22Rv1 (cell line): ENCODE measurements around the gene NBDY.
"Not testable (repeated sequence)": the region's sequence is repeated elsewhere in the genome, so short reads cannot be mapped to it uniquely, and the experiment has no call there.

Experiments used
- H3K27ac ChIP-seq: fragments of 450-650 bp; 2 replicates; pipeline ENCODE4 v1.5.1; 2017
- ZFX ChIP-seq: fragments of 450-650 bp; IDR thresholded peaks from 2 replicates; pipeline ENCODE4 v1.6.1; 2017; ENCODE audit warnings: antibody characterized with exemption, borderline replicate concordance
- TF ChIP-seq, protein P1 (sequence below): fragments of 450-650 bp; IDR thresholded peaks from 2 replicates; pipeline ENCODE4 v1.5.1; 2017; ENCODE audit warnings: mild to moderate bottlenecking

NBDY gene, protein sequence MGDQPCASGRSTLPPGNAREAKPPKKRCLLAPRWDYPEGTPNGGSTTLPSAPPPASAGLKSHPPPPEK

DNA sequence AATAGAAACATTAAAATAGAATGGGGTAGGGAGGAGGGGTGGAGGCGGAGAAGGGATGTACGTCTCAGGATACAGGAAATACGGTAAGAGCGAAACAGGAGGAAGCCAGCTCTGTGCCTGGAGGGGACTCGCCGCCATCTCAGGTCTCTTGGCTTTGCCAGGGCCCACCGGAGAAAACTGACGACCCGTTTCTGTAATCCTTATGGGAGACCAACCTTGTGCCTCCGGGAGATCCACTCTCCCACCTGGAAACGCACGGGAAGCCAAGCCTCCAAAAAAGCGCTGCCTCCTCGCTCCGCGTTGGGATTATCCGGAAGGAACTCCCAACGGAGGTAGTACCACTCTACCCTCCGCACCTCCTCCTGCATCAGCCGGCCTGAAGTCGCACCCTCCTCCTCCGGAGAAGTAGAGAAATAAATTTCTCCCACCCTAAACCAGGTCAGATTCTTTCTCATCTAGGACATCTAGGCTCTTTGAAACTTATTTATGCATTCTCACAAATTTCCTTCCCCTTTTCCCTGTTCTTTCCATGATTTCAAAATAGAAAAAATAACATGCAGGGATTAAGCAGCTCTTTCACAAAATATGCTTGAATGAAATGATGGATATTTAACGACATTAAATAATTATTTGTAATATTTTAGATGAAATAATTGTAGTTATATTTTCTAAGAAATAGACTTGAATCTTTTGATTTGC, at the start of gene NBDY:
Gene NBDY, plus strand, starts transcription at position 92 of the 699 bp plus-strand sequence. Its CDS starts 111 bp downstream, at position 203.
- H3K27ac ChIP-seq = peak within 1 kb of the TSS; percentile 57
- TF ChIP-seq, protein P1, sequence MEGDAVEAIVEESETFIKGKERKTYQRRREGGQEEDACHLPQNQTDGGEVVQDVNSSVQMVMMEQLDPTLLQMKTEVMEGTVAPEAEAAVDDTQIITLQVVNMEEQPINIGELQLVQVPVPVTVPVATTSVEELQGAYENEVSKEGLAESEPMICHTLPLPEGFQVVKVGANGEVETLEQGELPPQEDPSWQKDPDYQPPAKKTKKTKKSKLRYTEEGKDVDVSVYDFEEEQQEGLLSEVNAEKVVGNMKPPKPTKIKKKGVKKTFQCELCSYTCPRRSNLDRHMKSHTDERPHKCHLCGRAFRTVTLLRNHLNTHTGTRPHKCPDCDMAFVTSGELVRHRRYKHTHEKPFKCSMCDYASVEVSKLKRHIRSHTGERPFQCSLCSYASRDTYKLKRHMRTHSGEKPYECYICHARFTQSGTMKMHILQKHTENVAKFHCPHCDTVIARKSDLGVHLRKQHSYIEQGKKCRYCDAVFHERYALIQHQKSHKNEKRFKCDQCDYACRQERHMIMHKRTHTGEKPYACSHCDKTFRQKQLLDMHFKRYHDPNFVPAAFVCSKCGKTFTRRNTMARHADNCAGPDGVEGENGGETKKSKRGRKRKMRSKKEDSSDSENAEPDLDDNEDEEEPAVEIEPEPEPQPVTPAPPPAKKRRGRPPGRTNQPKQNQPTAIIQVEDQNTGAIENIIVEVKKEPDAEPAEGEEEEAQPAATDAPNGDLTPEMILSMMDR = no peak
- no peak for TF ChIP-seq ZFX

DNA sequence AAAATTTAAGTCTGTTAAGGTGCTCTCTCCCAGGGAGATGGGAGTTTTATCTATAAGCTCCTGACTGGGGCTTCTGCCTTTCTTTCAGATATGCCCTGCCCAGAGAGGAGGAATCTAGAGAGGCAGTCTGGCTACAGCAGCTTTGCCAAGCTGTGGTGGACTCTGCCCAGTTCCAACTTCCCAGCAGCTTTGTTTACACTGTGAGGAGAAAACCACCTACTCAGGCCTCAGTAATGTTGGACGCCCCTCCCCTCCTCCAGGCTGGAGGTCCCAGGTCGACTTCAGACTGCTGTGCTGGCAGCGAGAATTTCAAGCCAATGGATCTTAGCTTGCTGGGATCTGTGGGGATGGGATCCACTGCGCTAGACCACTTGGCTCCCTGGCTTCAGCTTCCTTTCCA, 24.5 kb upstream of the NBDY start:
- H3K27ac ChIP-seq = not testable (repeated sequence)

DNA sequence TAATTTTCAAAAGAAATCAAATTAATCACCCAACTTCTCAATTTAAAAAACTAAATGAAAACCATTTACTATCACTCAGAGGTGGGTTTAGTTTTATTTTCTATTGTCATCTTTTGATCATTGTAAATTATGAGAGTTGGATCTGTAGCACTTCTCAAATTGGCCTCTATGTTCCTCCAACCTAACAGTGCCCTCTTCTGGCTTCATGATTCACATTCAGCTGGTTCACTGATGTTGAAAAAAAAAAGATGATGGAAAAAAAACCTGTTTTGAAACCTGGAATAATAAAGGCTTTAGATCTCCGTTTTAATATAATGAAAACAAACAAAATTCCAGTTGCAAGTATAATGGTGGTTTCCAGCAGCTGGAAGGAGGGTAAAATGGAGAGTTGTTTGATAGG, 2.4 kb upstream of the NBDY start:
- no peak overlapping the region for H3K27ac ChIP-seq
- TF ChIP-seq ZFX = no peak
- TF ChIP-seq, protein P1 = peak; percentile 66

DNA sequence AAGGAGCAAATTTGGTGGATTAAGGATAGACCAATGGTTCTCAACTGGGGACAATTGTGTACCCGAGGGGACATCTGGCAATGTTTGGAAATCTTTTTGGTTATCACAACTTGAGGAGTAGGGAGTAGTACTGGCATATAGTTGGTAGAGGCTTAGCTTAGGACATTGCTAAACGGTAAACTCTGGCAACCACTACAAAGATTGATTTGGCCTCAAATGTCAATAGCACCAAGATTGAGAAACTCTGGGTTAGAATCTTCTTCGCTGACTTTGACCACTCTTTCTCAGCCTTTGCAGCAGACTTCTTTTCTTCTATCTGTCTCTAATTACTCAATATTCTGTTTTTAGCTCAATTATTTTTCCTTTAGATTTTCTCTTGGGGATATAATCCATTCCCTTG, 1.5 kb upstream of the NBDY start:
- TF ChIP-seq, protein P1 = no peak
- TF ChIP-seq ZFX = no peak
- H3K27ac ChIP-seq = no peak overlapping the region

DNA sequence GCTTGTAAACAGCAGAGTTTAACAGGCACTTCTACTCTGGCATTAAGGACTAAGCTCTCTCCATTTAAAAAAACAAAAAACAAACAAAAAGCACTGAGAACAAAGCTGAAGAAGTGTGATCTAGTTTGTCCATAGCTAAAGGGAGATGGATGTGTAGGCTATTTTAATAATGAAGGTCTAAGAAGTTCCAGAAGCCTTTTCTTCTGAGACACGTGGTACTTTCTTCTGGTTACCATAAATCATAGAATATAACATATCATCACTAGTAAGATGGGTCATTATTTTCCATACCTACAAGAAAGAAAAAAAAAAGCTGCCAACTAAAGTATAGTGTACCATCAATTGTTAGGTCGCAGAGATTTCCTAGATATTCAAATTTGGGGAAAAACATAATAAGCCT, 722 bp upstream of the NBDY start:
- H3K27ac ChIP-seq = no peak overlapping the region; the same call in 1 of the 2 replicates
- TF ChIP-seq, protein P1 = no peak
- TF ChIP-seq ZFX = no peak

DNA sequence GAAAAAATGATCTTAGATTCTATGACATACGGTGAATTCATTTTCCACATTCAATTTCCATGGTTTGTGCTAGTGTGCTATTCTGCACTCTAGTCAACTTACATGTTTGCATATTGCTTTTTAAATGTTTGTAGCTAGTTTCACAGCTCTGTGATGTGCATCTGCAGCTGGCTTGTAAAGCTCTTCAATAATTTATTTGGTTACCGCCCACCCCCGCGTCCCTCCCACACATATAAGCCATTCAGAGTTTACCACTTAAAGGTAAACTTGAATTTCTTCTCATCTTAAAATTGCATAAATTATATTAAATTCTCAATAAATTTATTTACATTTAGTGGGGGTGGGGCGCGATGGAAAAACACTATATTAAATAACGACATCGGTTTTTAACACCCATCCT, 291 bp upstream of the NBDY start:
- peak overlapping the region; percentile 57 for H3K27ac ChIP-seq

DNA sequence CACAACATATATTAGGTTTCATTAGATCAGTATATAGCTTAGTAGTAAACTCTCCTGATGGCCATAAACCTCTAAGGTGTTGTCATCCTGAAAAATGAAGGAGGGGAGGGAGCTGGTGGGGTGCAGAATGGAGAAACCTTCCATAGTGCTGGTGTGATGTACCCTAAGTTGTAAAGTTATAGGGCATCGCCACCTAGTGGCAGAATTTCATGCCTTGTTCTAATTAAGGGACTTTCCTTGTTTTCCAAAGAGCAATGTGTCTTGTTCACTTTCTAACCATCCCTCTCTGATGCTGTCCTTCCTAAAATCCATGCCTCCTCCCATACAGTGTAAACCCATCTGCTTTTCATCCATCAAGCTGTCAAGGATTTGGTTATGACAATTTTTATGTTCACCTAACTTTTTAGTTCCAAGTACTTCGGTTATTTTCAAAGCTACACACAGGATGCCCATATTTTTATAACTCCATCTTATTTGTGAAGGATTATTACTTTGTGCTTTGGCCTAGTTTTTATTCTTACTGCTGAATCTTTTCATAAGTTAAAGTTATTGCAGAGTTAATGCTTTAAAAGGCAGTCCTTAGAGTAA, 4.5 kb downstream of the NBDY start:
- no peak for TF ChIP-seq ZFX
- TF ChIP-seq, protein P1 = peak; percentile 54

More for the DNA sequence above, 291 bp upstream of the NBDY start:
- no peak for TF ChIP-seq ZFX
- TF ChIP-seq, protein P1 = no peak

More for the DNA sequence above, 4.5 kb downstream of the NBDY start:
- H3K27ac ChIP-seq = no peak overlapping the region
